ENCODE data around the gene STIMATE.

DNA sequence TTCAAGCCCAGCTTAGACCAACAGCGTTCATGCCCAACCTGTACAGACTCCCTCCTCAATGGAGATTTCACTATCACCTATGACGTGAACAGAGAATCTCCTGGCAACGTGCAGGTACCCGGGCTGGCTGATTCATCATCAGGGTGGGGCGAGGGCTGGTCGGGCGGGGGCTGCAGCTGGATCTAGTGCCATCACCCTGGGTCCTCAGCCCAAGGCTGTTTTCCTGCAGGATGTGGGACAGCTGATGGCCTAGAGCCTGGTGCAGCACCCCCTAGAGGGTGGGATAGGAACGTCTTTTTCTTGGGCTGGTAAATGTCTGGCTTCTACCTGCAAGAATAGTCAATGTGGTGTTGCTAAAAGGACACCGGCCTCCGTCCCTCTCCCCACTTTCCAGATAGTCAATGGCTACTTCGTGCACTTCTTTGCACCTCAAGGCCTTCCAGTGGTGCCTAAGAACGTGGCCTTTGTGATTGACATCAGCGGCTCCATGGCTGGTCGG lies 98.3 kb downstream of the STIMATE start:
- TF ChIP-seq POLR2A (IDR thresholded peaks at IDR 0.05) (peak; percentile 15), CTCF (IDR thresholded peaks at IDR 0.05) (peak; percentile 31 to 61 (median 46))
